GM21619 (cell line): ENCODE results near the gene NOD2.
A peak's percentile ranks its signal among the peaks of the same experiment; 100 is the strongest.

Source experiments
- ATAC-seq: cut with Tn5 transposase; IDR thresholded peaks from one replicate; pipeline ENCODE4 v1.9.1; 2021; ENCODE audit not compliant: unreplicated experiment

The NOD2 gene

DNA sequence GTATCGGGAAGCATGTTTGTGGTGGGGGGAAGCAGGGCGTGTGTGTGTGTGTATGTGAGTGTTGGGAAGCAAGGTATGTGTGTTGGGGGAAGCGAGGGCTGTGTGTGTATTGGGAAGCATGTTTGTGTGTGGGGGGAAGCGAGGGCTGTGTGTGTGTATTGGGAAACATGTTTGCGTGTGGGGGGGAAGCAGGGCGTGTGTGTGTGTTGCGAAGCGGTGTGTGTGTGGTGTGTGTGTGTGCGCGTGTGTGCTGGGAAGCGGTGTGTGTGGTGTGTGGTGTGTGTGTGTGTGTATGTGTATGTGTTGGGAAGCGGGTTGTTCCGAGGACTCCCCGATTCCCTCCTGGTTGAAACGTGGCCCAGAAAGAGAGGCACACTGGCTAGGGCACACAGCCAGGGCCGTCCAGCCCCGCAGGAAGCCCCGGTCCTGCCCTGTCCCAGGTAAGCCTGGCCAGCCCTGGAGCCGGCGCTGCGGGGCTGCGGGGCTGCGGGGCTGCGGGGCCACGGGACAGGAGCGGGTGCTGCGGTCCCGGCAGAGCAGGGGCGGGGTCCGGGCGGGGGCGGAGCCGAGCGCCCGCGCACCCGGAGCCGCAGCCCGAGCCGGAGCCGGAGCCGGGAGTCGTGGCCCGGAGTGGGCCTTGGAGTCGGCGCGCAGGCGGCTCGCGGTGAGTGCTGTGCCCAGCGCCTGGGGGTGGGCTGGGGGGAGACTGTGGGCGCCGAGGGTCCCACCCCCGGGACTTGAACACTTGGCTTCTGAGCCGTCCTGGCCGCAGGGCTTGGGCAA, at the start of gene NOD2:
Gene NOD2, plus strand, starts transcription at position 608 of the 783 bp plus-strand sequence. CDS start 5,890 bp downstream, outside the sequence.
- ATAC-seq, result no peak

DNA sequence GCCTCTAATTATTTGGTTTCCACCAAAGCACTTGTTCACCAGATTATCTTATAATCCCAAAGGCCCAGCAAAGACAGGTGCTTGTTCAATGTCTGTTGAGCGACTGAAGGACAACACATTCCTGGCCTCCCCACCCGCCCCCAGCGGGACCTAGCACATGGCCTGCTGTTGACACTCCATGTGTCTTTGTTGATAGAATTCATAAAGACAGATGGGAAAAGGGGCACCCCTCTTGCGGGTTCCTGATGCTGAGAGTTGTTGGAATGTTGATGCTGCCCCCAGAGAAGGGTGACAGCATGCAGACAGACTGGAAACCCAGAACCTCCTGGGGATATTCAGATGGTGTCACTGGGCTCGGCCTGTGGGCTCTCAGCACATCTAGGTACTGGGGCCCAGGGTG, 49.2 kb upstream of the NOD2 start:
- ATAC-seq, result no peak

DNA sequence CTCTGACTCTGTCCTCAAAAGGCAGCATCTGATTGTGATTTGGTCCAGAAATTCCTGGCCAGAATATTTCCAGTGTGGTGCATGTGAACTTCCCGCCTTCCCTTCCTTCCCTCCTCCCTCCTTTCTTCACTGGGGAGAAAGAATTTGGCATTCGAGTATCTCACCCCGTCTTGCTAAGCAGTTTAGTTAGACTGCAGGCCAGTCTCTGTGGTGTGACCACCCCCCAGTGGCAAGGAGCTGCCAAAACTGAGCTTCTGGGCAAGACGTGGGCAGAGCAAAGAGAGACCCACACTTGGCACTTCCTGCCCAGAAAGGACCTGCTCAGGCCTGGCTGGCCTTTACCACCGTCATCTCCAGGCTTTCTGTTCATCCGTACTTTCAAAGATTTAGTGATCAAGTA, 48.7 kb upstream of the NOD2 start:
- no peak for ATAC-seq

DNA sequence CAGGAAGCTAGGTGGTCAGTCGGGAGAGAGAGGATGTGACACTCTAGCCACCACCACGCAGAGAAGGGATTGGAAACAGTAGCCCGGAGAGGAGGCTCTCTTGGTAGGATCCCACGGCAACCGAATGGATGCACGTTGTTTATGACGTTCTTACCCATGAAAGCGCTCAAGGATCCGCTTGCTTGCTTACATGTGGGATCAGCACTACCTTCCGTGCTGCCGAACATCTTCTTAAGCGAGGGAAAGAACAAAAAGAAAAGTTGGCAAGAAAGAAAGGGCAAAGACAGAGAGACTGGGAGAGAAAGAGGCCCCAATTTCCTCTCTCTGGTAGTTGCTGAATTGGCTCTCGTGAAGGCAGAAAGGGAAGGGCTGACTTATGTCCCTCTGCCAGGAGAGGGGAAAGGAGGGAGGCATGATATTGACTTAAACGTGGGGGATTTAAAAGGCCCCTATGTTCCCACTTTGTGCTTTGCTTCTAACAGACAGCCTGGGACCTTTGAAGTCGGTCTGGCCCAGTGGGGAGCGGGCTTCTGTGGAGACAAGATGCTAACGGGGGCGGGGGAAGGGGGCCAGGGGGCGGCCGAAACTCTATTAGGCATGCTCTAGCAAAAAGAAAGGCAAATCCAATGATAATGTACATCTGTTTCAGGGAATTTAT, 47.7 kb upstream of the NOD2 start:
- ATAC-seq, result no peak

DNA sequence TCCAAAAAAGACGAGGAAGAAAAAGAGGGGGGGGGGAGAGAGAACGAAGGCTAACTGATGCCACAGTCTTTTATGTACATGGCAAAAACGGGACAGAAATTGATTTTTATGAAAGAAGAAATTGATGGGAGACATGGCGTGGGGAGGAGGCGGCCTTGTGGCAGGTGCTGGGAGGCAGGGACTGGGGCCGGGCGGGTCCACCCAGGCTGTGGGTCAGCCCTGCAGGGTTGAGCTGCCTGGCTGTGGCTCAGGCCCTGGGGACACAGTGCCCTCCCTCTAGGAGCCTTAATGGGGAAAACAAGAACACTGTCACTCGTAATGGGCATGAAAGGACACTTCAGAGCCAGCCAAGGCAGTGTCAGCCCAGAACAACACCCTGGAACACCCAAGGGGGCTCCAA, 47.1 kb upstream of the NOD2 start:
- no peak for ATAC-seq

DNA sequence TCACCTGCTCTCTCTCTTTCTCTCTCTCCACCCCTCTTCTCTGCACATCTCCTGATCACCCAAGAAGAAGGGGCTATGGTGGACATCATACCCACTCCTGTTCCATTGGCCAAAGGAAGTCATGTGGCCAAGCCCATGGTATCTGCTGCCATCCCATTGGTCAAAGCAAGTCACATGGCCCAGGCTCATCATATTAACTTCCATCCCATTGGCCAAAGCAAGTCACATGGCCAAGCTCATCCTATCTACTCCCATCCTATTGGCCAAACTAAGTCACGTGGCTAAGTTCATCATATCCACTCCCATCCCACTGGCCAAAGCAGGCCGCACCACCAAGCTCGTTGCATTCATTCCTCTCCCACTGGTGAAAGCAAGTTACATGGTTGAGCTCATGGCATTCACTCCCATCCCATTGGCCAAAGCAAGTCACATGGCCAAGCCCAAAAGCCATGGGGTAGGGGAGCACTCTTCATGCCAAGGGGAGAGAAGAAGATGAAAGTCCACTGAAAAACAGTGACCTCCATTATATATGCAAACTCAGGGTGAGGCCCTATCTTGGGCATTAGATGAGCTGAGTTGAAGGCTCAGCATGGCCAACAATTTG, 41.5 kb upstream of the NOD2 start:
- no peak for ATAC-seq

DNA sequence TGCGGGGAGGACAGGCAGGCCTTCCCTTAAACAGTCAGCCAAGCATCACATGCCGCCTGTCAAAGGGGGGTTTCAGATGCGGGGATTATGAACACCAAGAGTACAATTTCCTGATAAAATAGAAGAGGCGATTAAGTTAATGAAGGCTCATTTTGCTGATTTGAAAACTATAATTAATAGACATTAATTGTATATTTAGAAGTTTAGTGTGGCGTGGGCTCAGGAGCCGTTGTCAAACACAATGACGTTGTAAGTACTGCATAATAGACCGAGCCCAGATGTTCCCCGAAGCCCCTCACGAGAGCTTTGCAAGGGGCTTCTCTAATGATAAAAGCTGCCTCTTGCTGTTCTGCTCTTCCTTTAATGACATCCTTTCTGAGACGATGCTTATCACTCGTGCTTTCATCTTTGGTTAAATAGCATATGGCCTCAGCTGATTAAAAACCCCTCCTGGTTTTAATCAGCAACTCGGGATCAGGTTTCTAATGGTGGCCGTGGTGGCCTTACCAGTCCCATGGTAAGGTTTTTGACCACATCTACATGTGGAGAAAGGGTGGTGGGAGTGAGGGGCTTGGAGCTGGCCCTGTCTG, 40.5 kb upstream of the NOD2 start:
- no peak for ATAC-seq

DNA sequence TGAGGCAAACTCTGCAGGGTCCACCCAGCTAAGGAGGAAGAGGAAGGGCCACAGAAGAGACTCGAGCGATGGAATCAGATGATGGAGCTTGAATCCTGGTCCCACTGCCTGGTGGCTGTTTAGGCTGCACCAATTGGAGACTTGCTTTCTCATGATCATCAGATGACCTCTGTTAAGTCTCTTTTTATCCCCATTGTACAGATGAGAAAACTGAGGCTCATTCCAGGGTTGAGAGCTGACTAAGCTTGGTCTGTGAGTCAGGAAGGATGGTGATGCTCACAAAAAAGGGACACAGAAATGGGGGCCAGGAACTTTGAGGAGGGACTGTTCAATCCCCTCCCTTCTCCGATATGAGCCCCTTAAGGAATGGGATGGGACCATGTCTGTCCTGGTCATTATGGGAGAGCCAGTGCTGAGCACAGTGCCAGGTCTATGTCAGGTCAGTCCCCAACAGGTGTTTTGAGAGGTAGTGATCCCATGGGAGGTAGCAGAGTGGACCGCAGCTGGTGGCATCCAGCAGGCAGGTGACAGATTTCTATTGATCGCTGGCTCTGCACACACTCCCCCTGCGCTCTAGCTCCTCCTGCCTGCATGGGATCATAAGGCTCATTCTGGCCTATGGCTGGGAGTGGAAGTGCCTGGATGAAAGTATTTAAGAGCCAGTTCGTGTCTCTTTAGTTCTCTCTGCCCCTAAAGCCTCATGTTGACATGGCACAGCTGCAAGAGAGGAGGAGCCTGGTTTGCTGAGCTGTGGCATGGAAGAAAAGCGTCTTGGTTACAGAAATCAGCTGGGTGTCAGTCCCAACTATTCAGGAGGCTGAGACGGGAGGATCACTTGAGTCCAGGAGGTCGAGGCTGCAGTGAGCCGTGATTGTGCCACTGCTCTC, 39.5 kb upstream of the NOD2 start:
- ATAC-seq, result no peak

DNA sequence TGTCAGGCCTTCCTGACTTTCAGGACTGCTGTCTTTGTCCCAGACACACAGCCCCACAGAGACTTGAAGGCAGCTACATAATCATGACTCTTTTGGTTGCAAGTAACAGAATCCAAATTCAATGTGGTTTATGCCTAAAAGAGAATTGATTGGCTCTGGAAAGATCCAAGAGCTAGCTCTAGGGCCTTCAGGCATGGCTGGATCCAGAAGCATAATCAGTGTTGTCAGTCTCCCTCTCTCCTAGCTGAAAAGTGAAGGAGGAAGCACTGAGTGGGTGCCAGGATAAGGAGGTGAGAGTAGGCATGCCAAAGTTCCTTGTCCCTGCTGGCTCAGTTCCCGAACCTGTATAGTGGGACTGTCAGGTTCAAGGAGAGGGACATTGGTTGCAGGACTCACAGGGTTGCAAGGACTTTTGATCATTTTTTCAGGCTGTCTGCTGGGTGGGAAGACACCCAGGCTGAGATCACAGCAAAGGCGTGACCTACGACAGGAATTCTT, 37.8 kb upstream of the NOD2 start:
- no peak for ATAC-seq

DNA sequence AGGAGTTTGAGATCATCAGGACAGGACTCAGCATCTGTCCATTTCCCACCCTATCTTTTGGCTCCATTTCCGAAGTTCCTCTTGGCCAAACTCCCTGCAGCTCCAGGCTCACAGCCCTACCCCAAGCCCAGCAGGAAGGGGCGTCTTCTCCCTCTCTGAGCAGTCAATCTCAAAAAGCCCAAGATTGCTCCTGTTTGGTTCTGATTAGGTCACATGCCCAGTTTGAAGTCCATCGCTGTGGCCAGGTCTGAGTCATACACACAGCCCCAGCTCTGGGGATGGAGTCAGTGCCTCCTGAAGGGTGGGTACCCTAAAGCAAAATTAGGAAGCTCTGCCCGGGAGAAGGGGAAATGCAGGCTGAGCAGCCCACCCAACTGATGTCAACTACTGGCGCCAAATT, 36.2 kb upstream of the NOD2 start:
- ATAC-seq, result no peak

DNA sequence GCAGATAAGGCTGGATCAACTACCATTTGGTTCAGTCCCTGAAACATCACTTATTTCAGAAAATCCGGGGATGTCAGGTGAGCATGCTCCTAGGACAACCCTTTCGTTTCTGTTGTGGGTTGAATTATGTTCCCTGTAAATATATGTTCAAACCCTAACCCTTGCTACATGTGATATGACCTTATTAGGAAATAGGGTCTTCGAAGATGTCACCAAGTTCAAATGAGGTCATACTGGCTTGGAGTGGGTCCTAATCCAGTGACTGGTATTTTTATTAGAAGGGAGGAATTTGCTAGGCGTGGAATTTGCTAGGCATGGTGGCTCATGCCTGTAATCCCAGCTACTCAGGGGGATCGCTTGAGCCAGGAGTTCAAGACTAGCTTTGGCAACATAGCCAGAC, 33.6 kb upstream of the NOD2 start:
- ATAC-seq, result no peak

DNA sequence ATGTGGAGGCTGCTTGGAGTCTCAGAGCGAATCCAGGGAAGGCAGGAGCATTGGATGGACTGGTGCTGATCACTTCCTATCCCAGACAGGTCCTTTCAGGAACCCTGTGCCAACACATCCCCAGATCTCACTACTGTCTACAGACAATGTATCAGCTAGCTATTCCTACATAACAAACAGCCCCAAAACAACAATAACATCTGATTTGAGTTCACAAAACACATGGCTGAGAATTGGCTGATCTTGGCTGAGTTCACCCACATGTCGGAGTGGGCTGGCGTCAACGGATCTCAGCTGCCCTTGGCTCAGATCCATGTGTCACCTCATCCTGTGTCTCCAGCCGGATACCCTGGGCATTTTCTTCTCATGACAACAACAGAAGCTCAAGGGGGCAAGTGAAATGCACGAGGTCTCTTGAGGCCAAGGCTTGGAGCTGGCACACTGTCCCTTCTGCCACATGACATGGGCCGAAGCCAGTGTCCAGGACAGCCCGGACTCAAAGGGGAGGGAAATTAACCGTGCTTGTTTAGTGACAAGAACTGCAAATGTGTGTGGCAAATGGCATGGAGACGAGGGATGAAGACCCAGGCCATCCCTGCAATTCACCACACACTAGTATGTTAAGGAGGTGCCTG, 31.0 kb upstream of the NOD2 start:
- no peak for ATAC-seq

DNA sequence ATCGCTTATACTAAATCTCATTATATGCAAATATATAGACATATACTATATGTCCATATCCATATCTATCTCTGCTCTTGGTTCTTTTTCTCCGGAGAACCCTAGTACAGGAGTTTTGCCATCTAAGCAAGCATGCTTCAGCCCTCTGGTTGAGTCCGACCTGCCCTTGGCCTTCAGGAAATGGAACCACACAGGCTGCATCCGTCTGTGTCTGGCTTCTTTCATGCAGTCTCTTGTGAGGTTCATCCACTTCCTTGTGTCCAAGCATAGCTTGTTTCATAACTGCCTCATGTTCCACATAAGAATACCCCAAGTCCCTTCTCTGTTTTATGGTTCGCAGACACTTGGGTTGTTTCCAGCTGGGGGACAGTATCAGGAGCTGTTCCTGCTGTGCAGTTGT, 29.1 kb upstream of the NOD2 start:
- no peak for ATAC-seq

DNA sequence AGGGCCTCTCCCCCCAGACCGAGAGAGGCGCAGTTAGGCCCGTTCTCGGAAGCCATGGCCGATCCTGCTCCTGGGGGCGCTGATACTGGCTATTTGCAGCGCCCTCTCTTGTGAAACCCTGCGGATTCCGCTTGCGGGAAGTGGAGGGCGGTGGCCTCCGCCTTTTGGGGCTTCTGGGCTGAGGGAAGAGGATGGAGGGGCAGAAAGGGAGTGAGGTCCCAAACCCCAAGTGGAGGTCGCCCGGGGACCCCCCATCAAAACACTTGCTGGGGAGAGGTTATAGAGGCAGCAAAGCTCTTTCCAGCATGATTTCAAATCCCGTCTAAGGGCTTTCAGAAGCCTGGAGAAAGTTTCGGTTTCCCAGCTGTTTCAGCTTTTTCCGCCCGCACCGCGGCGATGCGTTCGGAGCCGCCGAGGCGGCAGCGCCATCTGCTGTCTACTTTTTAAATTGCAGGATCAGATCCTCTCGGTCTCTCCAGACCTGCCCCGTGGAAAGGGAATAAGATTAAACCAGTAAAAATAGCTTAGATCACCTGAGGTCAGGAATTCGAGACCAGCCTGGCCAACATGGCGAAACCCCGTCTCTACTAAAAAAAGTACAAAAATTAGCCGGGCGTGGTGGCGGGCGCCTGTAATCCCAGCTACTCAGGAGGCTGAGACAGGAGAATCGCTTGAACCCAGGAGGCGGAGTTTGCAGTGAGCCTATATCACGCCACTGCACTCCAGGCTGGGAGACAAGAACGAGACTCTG, 28.1 kb upstream of the NOD2 start:
- ATAC-seq, result no peak

DNA sequence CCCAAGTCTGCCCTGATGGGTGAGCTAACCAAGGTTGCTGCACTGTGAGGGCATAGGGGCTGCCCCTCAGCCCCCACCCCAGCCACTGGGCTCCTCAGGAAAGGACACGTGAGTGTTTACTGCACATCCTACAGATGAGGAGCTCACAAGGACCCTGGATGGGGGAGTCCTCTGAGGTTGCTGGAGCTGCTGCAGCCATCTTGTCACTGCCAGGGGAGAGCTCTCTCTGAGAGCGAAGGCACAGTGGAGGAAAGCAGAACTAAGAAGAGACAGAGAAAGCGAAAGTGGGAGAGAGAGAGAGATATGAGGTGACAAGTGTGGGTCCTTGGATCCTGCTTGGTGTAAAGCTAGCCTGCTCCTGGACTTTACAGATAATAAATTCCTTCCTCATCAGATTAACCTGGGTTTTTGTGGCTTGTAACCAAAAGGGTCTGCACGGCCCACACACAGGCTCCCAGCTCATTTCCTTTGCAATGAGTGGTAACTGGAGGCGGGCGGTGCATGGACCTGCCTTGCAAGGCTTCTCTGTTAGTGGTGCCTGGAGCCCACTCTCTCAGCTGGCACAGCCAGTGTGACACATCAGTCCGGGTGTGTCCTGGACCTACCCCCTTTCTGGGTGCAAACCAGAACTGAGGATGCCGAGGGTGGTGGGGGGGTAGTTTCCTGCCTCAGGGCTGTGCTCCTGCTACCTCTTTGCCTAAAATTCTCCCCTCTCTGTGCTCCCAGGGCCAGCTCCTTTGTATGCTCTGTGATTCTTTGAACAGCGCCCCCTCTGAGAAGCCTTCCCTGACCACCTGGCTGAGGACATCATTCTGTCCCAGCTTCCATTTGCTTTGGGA, 26.5 kb upstream of the NOD2 start:
- peak; percentile 83 for ATAC-seq

DNA sequence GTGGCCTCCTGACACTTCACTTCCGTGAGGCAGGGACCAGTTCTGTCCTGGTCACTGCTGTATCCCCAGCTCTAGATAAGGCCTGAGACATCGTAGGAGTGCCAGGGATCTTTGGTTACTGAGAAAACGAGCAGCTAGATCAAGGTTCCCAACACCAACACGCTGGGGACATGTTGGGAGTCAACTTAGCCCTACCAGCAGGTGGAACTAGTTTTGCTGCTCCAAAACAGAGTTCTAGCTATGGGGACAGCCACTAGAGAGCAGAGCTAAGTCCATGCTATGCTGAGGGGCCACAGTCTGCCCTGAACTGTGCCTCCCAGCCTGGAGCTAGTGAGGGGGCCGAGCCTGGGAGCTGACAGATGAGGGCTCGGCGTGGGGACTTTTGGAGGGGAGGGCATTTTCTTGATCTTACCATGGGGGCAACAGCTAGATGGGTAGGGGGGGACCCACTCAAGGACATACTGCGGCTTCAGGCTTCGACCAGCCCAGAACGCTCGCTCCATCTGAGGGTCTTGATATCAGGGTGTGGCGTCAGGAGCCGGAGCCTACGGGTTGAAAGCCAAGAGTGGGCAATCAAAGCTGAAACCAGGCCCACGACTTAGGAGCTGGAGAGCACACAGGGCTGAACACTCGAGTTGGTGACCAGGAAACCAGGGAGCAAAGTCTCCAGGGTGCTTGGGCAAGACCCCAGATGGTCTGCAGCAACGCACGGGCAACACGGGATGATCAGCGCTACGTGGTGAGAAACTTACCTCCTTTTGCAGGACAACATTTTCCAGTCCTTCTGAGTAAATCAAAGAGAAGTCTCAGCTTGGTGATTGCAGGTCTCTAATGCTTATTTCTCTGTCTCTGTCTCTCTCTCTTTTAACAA, 25.7 kb upstream of the NOD2 start:
- ATAC-seq, result no peak

DNA sequence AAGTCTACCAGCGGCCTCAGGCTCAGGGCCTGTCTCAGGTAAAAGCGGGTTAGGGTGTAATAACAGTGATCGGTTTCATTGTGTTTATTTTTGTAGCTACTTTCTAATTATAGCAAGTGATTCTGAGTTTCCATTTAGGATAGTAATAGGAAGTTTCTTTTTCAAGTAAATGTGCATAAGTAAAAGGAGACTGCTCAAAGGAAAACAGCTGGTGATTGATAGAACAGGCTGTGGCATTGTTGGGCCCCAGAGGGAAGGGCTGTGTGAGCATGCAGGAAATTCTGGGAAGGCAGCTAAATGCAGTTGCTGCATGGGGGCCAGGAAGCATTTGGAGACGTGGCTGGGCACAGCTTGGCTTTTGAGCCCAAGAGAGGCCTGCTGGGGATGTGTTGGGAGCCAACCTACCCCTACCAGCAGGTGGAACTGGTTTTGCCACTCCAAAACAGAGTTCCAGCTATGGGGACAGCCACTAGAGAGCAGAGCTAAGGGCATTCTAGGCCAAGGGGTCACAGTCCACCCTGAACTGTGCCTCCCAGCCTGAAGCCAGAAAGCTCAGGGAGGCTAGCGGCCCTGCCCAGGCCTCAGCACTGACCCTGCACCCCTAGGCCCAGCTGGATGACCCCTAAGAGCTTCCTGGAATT, 24.9 kb upstream of the NOD2 start:
- no peak for ATAC-seq
